RWPE2 (cell line): ENCODE data around the gene CYP4F8.
"Not testable (repeated sequence)": the region's sequence is repeated elsewhere in the genome, so short reads cannot be mapped to it uniquely, and the experiment has no call there.

Source experiments
- ATAC-seq: fragments of 200-7000 bp; cut with Tn5 transposase; 3 replicates; pipeline ENCODE4 v1.9.1; 2021; ENCODE audit warnings: low read depth
- DNase-seq: peaks from one replicate; pipeline ENCODE4 v3.0.0-alpha.2; 2020; ENCODE audit warnings: low spot score
- H3K27ac ChIP-seq: fragments of 450-650 bp; 2 replicates; pipeline ENCODE4 v1.5.1; 2017; ENCODE audit warnings: mild to moderate bottlenecking; ENCODE audit not compliant: poor library complexity, severe bottlenecking
- H3K27me3 ChIP-seq: fragments of 250-450 bp; sonication (Bioruptor Pico); 2 replicates; pipeline ENCODE4 v1.5.1; 2021; ENCODE audit warnings: mild to moderate bottlenecking, moderate library complexity; ENCODE audit not compliant: insufficient read depth, poor library complexity, severe bottlenecking
- H3K36me3 ChIP-seq: fragments of 250-450 bp; sonication (Bioruptor Pico); 2 replicates; pipeline ENCODE4 v1.5.1; 2020; ENCODE audit warnings: low read depth, mild to moderate bottlenecking, moderate library complexity
- H3K4me1 ChIP-seq: fragments of 250-450 bp; sonication (Bioruptor Pico); 2 replicates; pipeline ENCODE4 v1.5.1; 2021; ENCODE audit warnings: mild to moderate bottlenecking, moderate library complexity; ENCODE audit not compliant: insufficient read depth, poor library complexity, severe bottlenecking
- H3K4me3 ChIP-seq: fragments of 250-450 bp; sonication (Bioruptor Pico); 2 replicates; pipeline ENCODE4 v1.5.1; 2021; ENCODE audit warnings: mild to moderate bottlenecking, moderate library complexity; ENCODE audit not compliant: severe bottlenecking
- H3K9me3 ChIP-seq: fragments of 250-450 bp; sonication (Bioruptor Pico); 2 replicates; pipeline ENCODE4 v1.5.1; 2021; ENCODE audit warnings: mild to moderate bottlenecking, moderate library complexity; ENCODE audit not compliant: severe bottlenecking
- TF ChIP-seq, protein P1 (sequence below): fragments of 450-650 bp; IDR thresholded peaks from one replicate; pipeline ENCODE4 v1.5.1; 2017; ENCODE audit warnings: mild to moderate bottlenecking, moderate library complexity; ENCODE audit not compliant: poor library complexity, severe bottlenecking

CYP4F8 gene

GRCh38 chr19:15644066-15644741 lies 29.2 kb downstream of the CYP4F8 start:
- no peaks in the 10 kb centered on the region for H3K9me3 ChIP-seq
- H3K4me3 ChIP-seq = no peak overlapping the region
- H3K4me1 ChIP-seq = peaks cover 3% of the 10 kb centered on the region
- DNase-seq (no peak), ATAC-seq (no peak)
- no peaks in the 10 kb centered on the region for H3K27me3 ChIP-seq
- H3K36me3 ChIP-seq = no peaks in the 10 kb centered on the region
- no peak overlapping the region for H3K27ac ChIP-seq
- TF ChIP-seq, protein P1, sequence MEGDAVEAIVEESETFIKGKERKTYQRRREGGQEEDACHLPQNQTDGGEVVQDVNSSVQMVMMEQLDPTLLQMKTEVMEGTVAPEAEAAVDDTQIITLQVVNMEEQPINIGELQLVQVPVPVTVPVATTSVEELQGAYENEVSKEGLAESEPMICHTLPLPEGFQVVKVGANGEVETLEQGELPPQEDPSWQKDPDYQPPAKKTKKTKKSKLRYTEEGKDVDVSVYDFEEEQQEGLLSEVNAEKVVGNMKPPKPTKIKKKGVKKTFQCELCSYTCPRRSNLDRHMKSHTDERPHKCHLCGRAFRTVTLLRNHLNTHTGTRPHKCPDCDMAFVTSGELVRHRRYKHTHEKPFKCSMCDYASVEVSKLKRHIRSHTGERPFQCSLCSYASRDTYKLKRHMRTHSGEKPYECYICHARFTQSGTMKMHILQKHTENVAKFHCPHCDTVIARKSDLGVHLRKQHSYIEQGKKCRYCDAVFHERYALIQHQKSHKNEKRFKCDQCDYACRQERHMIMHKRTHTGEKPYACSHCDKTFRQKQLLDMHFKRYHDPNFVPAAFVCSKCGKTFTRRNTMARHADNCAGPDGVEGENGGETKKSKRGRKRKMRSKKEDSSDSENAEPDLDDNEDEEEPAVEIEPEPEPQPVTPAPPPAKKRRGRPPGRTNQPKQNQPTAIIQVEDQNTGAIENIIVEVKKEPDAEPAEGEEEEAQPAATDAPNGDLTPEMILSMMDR = no peak

DNA sequence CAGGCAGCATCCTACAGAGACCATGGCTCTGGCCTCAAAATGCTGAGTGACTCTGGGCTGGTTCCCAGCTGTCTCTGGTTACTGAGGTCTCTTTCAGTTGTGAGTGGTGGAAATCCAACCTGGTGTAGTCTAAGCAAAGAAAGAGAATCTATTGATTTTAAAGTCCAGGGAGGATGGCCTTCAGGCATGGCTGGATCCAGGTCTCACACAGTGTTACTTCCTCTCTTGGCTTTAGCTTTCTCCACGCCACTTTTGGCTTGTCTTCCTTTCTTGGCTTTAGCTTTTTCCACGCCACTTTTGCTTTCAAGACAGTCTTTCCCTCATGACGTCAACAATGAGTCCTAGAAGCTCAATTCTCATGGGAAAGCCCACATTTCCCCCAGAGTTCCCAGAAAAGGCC lies 29.8 kb downstream of the CYP4F8 start:
- TF ChIP-seq, protein P1 = no peak
- ATAC-seq = no peak
- peaks cover 3% of the 10 kb centered on the region for H3K4me1 ChIP-seq

GRCh38 chr19:15649526-15649925 lies 34.5 kb downstream of the CYP4F8 start:
- Histone ChIP-seq H3K27ac (no peak overlapping the region), H3K27me3 (no peaks in the 10 kb centered on the region), H3K9me3 (no peaks in the 10 kb centered on the region), H3K4me1 (no peaks in the 10 kb centered on the region), H3K4me3 (no peak overlapping the region), H3K36me3 (no peaks in the 10 kb centered on the region)
- no peak for ATAC-seq
- no peak for DNase-seq
- TF ChIP-seq, protein P1 = no peak

More for the DNA sequence above, 29.8 kb downstream of the CYP4F8 start:
- no peaks in the 10 kb centered on the region for H3K9me3 ChIP-seq
- DNase-seq = no peak
- H3K27ac ChIP-seq = no peak overlapping the region
- H3K4me3 ChIP-seq = no peak overlapping the region
- no peaks in the 10 kb centered on the region for H3K27me3 ChIP-seq
- H3K36me3 ChIP-seq = no peaks in the 10 kb centered on the region

DNA sequence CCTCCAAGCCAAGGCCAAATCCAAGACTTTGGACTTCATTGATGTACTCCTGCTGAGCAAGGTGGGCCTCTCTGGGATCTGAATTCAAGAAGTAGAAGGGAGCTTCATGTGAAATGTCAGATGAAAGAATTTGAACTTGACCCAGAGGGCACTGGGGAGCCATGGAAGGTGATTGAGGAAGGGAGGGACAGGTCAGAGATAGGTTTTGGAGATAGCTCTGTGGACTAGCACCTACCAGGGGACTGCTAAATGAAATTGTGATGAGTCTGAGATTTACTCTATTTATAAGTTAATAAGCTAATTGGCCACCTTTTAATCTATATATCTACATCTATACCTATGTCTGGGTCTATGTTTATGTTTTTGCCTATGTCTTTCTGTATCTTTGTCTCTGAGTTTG lies 35.1 kb downstream of the CYP4F8 start:
- ATAC-seq, H3K4me1 ChIP-seq, H3K36me3 ChIP-seq, H3K27ac ChIP-seq, DNase-seq, H3K9me3 ChIP-seq, H3K4me3 ChIP-seq, H3K27me3 ChIP-seq: not testable (repeated sequence)

DNA sequence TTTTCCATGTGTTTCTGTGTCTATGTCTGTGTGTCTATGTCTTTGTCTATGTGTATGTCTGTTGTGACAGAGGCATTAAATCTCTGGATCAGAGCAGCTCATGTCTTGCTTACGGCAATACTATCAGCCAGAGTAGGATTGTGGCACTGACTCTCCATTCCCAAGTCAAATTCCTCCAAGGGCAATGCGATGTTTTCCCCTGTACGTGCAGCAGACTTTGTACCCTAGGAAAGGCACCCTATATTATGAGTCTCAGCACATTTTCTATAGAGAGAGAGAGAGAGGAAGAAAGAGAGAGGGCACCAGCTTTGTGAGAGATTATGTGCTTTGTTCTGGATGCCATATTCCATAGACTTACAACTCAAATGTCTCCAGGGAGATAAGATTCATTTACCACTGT lies 36.8 kb downstream of the CYP4F8 start:
- TF ChIP-seq, protein P1 = no peak
- DNase-seq (no peak), ATAC-seq (no peak)
- no peaks in the 10 kb centered on the region for H3K4me1 ChIP-seq
- no peaks in the 10 kb centered on the region for H3K36me3 ChIP-seq
- H3K4me3 ChIP-seq = no peak overlapping the region
- H3K9me3 ChIP-seq = no peaks in the 10 kb centered on the region
- H3K27ac ChIP-seq = no peak overlapping the region
- H3K27me3 ChIP-seq = peaks cover 4% of the 10 kb centered on the region
